NK-92 (cell line): ENCODE results near the gene MANBA.
"Not testable (repeated sequence)": the region's sequence is repeated elsewhere in the genome, so short reads cannot be mapped to it uniquely, and the experiment has no call there.

Experiments
- DNase-seq: peaks from one replicate; lab custom pipeline; 2025; ENCODE audit not compliant: unreplicated experiment; lab: John Stamatoyannopoulos, UW

Gene MANBA

GRCh38 chr4:102625232-102625930 lies 135.4 kb downstream of the MANBA start:
- DNase-seq, result no peak

DNA sequence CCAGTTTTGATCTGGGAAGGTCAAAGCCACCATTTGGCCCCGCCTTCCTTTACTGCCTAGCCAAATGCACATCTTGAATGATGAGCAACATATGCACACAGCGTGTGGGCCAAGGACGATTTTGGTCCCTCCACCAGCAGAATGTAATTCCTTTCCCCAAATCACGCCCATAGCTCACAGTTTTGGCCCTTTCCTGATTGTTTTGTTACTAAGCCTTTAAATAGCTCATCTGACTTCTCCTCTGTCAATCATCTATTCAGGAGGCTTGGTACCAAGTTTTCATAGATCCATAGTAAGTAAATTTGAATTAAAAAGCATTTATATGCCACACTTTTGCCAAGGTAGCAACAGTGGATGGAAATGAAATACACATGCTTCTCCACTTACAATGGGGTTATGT lies 136.3 kb downstream of the MANBA start:
- DNase-seq, result no peak

DNA sequence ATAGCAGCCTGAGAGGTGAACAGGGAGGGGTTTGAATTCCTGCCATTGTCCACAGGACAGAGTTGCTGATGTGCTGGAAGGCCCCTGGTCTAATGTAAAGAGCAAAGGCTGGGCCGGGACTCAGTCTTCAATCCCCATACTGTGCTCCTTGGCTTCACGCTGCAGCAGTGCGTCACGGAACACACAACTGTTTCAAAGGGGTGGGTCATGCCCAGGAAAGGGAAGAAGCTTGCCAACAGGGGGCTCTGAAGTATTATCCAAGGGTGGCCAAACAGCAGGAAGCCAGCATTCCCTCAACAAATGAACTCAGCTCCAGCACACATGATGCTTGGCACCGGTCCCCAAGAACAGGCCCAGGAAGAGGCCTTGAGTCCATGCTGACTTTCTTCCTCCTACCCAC lies 137.1 kb downstream of the MANBA start:
- DNase-seq, result no peak

DNA sequence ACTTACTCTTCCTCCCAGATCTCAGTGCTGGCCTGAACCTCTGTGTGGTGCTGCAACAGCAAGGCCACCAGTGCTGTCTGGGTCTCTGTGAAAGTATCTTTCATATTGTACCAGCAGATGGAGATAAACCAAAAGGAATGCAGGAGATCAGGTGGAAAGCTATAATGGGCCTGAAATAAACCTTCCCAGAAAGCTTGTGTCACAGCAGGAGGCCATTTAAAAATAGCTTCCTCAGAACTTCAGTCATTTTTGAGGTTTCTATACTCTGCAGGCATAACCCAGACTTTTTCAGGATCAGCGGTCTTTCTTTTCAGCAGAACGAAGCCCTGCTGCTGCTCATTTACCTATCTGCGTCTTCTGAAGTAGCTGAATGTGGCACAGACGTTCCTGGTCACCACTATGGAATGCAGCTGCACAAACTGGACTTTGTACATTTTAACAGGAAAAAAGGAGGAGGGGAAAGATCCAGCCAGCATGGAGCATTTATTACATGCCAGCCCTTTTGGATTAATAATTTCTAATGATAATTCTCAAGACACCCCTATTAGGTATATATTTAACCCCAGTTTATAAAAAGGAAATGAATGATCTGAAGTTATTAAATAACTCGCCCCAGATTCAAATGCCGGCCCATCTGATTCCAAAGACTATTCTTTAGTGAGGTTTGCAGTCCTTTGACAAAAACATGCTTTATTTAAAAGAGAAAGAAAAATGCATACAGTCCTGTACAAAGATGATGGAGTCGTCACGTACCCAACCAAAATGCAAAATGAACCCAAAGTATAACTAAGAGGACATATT lies 139.9 kb downstream of the MANBA start:
- no peak for DNase-seq

GRCh38 chr4:102619776-102620631 lies 140.8 kb downstream of the MANBA start:
- DNase-seq, result not testable (repeated sequence)

GRCh38 chr4:102619021-102619420 lies 141.7 kb downstream of the MANBA start:
- DNase-seq, result not testable (repeated sequence)

DNA sequence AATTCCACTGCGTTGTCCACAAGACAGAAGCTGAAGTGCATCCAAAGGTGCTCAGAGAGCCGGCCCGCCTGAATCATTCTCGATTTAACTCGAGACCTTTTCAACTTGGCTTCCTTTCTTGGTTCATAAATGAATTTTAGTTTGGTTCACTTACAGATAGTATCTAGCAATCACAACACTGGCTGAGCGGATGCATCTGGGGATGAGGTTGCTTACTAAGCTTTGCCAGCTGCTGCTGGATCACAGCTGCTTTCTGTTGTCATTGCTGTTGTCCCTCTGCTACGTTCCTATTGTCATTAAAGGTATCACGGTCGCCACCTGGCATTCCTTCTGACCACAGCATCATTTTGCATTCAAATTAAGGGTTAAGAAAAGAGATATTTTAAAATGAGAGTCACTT lies 144.1 kb downstream of the MANBA start:
- DNase-seq, result no peak

GRCh38 chr4:102614801-102615200 lies 146.0 kb downstream of the MANBA start:
- DNase-seq, result no peak

DNA sequence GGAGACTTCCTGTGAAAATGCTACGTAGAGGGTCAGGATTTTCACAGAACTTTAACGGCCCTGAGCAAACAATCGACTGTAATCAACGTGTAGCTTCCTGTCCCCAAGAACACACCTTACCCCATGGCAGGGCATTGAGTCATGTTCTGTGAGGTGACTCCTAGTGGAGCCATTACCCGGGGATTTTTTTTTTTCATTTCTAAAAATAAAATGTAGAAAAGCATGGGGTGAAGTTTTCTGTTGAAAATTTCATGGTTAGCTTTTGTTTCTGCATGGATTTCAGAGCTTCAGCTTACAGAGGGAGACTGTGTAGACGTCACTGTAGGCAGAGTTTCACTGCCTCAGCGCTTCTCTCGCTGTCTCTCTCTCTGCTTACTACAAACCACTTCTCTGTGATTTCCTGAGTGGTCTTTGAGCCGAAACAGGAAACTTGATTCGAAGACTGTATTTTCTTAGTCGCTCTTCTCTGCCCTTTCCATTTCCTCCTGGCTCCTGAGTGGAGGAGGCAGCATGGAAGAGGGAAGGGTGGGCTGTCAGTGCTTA lies 147.9 kb downstream of the MANBA start:
- DNase-seq, result no peak

DNA sequence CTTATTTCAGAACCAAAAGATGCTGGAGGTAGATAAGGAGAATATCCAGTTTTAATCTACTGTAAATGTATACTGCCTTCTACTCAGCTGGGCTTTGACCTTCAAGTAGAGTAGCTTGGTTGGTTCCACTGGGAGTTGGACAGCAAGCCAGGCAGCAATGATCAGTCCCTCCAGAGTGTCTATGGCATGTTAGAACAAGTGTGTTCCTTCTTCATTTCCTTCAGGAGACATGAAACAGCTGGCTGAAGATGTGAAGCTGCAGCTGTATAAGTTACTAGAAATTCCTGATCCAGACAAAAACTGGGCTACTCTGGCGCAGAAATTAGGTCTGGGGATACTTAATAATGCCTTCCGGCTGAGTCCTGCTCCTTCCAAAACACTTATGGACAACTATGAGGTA lies 148.6 kb downstream of the MANBA start:
- no peak for DNase-seq

DNA sequence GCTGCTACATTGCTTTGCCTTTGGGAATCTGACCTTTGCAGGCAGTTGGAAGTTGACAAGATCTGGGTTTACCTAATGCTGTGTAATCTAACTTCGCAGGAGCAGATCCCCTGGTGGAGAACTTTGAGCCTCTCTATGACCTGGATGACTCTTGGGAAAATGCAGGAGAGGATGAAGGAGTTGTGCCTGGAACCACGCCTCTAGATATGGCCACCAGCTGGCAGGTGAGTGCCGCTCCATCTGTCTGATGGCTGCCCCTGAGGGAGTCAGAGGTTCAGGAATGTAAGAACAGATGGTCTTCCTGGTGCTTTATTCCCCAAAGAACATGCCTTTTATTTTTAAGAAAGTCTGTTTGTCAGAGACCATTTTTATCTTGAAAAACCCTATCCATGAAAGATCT lies 150.3 kb downstream of the MANBA start:
- no peak for DNase-seq

DNA sequence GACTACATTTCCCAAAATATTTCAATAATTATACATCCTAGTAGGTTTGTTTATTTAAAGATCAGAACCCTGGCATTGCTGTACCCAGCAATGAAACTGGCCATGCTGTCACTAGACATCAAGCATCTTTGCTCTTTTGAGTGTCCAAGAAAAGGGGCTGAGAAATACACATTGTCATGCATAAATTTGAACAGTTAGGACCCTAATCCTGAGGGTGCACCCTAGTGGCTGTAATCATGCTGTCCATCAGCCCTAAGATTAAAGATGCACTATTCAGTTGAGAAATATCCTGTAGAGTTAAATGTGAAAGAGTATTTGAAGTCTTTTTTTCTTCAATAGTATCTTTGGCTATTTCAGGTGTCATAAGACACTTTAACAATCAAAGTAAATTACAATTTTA lies 150.8 kb downstream of the MANBA start:
- DNase-seq, result no peak

GRCh38 chr4:102608190-102608589 lies 152.6 kb downstream of the MANBA start:
- no peak for DNase-seq

DNA sequence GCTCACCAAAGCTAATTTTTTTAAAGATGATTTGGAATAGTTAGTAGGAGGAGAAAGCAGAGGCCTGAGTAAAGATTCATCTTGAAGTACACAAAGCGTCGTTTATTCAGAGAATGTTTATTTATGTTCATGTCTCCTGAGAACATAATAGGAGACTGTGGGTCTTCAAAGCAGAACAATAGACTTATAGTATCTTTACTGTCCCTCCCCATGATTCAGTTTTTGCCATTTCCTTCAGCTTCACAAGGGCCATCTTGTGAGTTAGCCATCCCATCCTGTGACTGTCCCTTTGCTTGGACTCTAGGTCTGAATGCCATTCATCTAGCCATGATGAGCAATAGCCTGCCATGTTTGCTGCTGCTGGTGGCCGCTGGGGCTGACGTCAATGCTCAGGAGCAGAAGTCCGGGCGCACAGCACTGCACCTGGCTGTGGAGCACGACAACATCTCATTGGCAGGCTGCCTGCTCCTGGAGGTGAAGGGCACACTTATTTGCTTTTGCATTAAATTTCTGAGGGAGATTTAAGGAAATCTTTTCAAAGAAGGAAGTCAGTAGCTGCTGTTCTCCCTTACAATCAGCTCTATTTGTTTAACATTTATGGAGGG lies 153.8 kb downstream of the MANBA start:
- DNase-seq, result no peak

GRCh38 chr4:102606261-102606660 lies 154.5 kb downstream of the MANBA start:
- no peak for DNase-seq

DNA sequence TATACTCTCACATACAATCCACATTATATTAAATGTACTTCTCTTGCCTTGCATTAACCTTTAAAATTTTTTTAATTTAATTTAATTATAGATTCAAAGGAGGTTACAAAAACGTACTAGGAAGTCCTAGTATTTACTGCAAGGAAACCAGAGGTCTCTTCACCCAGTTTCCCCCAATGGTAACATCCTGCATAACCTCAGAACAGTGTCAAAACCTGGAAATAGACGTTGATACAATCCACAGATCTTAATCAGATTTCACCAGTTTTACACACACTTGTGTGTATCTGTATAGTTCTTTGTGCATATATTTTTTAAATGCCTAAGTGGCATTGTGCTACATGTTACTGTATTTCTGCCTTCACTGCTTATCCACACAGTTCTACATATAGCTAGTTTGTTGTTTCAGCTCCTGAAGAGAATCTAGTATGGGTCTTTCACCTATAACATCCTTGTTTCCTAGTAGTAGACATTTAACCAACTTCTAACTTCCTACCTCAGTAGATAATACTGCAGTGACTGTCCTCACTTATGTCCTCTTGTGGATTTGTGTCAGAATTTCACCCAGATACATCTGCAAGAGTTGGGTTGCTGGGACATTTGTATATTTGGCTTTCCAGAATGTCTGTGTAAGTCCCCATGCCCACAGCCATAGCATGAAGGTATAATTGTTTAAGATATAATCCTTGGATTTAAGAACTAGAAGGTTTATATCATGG lies 156.4 kb downstream of the MANBA start:
- no peak for DNase-seq

GRCh38 chr4:102601586-102602227 lies 159.1 kb downstream of the MANBA start:
- no peak for DNase-seq

DNA sequence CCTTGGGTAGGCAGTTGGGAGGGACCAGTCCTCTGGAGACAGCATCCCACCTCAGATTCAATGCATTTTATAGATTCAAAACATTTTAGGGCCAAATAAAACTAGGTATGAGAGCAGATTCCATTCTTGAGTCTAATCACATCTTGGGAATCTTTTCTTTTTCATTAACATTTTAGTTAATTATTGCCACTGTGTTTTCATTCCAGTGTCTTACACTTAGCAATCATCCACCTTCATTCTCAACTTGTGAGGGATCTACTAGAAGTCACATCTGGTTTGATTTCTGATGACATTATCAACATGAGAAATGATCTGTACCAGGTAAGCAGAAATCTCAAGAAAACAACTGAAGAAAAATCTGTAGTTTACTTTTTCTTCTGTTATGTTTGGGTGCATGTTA lies 160.1 kb downstream of the MANBA start:
- DNase-seq, result no peak

DNA sequence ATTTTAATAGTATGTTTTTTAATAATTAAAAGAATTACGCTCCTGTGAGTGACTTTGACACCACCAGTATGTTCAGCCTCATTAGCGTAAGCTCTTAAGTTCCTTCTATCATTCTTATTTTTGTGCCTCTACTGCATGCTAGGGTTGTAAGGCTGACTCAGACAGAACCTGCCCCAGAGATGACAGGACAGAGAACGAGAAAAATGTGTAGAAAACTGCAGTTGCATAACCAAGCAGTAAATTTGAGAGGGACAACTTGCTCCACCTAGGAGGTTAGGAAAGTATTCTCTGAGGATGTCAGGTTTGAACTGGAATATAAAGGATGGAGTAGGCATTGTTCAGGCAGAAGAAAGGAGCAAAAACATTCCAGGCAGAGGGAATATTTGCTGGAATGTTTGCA lies 160.9 kb downstream of the MANBA start:
- DNase-seq, result no peak

- DNase-seq, result no peak
Observed at GRCh38 chr4:102599455-102599854, 161.3 kb downstream of the MANBA start.
